ENCODE data around the gene NUMB.
"Not testable (repeated sequence)": the region's sequence is repeated elsewhere in the genome, so short reads cannot be mapped to it uniquely, and the experiment has no call there.

GRCh38 chr14:73406248-73406647 is 52.1 kb downstream of the NUMB start:
- not testable (repeated sequence) for TF ChIP-seq RFX5 (IDR thresholded peaks at IDR 0.05; ENCODE audit: low read depth, low read length); NCOR1 (IDR thresholded peaks at IDR 0.05; ENCODE audit: borderline replicate concordance, low read length); SP4 (CRISPR knock-in tag; IDR thresholded peaks at IDR 0.05); ZZZ3 (CRISPR knock-in tag; IDR thresholded peaks at IDR 0.05; ENCODE audit: borderline replicate concordance); CEBPB (IDR thresholded peaks at IDR 0.05; ENCODE audit: borderline replicate concordance, low read depth, low read length); ZBTB20 (CRISPR knock-in tag; IDR thresholded peaks at IDR 0.05; ENCODE audit: borderline replicate concordance, low read depth); HMGXB4 (CRISPR knock-in tag; IDR thresholded peaks at IDR 0.05; ENCODE audit: borderline replicate concordance in 1 of 2, low read depth in 1 of 2); FOXJ3 (CRISPR knock-in tag; IDR thresholded peaks at IDR 0.05; ENCODE audit: borderline replicate concordance); ZNF629 (CRISPR knock-in tag; conservative IDR thresholded peaks at IDR 0.05); CREB1 (IDR thresholded peaks at IDR 0.05); CREB1 (CRISPR knock-in tag; IDR thresholded peaks at IDR 0.05); MAZ (IDR thresholded peaks at IDR 0.05; ENCODE audit: borderline replicate concordance, low read depth, low read length); MAZ (CRISPR knock-in tag; IDR thresholded peaks at IDR 0.05; ENCODE audit: low read depth); ESRRA (CRISPR knock-in tag; IDR thresholded peaks at IDR 0.05; ENCODE audit: low read depth); MTF2 (CRISPR knock-in tag; IDR thresholded peaks at IDR 0.05; ENCODE audit: borderline replicate concordance)
- TF ChIP-seq, protein P1, sequence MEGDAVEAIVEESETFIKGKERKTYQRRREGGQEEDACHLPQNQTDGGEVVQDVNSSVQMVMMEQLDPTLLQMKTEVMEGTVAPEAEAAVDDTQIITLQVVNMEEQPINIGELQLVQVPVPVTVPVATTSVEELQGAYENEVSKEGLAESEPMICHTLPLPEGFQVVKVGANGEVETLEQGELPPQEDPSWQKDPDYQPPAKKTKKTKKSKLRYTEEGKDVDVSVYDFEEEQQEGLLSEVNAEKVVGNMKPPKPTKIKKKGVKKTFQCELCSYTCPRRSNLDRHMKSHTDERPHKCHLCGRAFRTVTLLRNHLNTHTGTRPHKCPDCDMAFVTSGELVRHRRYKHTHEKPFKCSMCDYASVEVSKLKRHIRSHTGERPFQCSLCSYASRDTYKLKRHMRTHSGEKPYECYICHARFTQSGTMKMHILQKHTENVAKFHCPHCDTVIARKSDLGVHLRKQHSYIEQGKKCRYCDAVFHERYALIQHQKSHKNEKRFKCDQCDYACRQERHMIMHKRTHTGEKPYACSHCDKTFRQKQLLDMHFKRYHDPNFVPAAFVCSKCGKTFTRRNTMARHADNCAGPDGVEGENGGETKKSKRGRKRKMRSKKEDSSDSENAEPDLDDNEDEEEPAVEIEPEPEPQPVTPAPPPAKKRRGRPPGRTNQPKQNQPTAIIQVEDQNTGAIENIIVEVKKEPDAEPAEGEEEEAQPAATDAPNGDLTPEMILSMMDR (CRISPR knock-in tag; IDR thresholded peaks at IDR 0.05), result not testable (repeated sequence)
